Ureter (tissue), 1 donor: ENCODE measurements around the gene DDX51. TPM values are rescaled to one million over a fixed set of nuclear protein-coding genes. Genes with fewer than 3 reads are reported as not detected.
"Not testable (repeated sequence)": the region's sequence is repeated elsewhere in the genome, so short reads cannot be mapped to it uniquely, and the experiment has no call there.

Experiments
- DNase-seq: peaks from one replicate; pipeline ENCODE4 v3.0.0-alpha.2; 2020; ENCODE audit warnings: low spot score
- total RNA-seq: library from RNA; stranded (reverse); gene quantifications from one replicate; pipeline ENCODE4 v1.2.4, GENCODE V29; 2023
- donor health status: DM: yes; HTN: yes; CAD: no.

Gene DDX51
- total RNA-seq, 1 donor from 2014 or later: 28.7 TPM

- no peak for DNase-seq
Observed at GRCh38 chr12:132117558-132117875, 26.6 kb downstream of the DDX51 start.

- DNase-seq: no peak
Observed at GRCh38 chr12:132116709-132117557, 27.2 kb downstream of the DDX51 start.

GRCh38 chr12:132115500-132115899, 28.6 kb downstream of the DDX51 start:
- no peak for DNase-seq

GRCh38 chr12:132114667-132115066, 29.5 kb downstream of the DDX51 start:
- DNase-seq: no peak

GRCh38 chr12:132111654-132112304, 32.3 kb downstream of the DDX51 start:
- no peak for DNase-seq

- DNase-seq: no peak
Observed at GRCh38 chr12:132110677-132111076, 33.4 kb downstream of the DDX51 start.

- DNase-seq: no peak
Observed at GRCh38 chr12:132109741-132110140, 34.4 kb downstream of the DDX51 start.

- DNase-seq: no peak
Observed at GRCh38 chr12:132108211-132108832, 35.8 kb downstream of the DDX51 start.

GRCh38 chr12:132106921-132107320, 37.2 kb downstream of the DDX51 start:
- DNase-seq: no peak

GRCh38 chr12:132105467-132105866, 38.7 kb downstream of the DDX51 start:
- DNase-seq: no peak

GRCh38 chr12:132103542-132104308, 40.4 kb downstream of the DDX51 start:
- DNase-seq: no peak

- DNase-seq: not testable (repeated sequence)
Observed at GRCh38 chr12:132103072-132103471, 41.0 kb downstream of the DDX51 start.

GRCh38 chr12:132102297-132102696, 41.8 kb downstream of the DDX51 start:
- DNase-seq: no peak

- no peak for DNase-seq
Observed at GRCh38 chr12:132100306-132101065, 43.6 kb downstream of the DDX51 start.

- DNase-seq: no peak
Observed at GRCh38 chr12:132099739-132100138, 44.4 kb downstream of the DDX51 start.

GRCh38 chr12:132095520-132096409, 48.4 kb downstream of the DDX51 start:
- DNase-seq: no peak

GRCh38 chr12:132094269-132094891, 49.7 kb downstream of the DDX51 start:
- no peak for DNase-seq

- DNase-seq: no peak
Observed at GRCh38 chr12:132089407-132089910, 54.7 kb downstream of the DDX51 start.
